Body of pancreas (tissue), 4 donors: ENCODE data around the gene TMEM151B. TPM values are rescaled to one million over a fixed set of nuclear protein-coding genes. Genes with fewer than 3 reads are reported as not detected.

ENCODE experiments used
- ATAC-seq: fragments of 150-250 bp; one replicate; pipeline ENCODE4 v1.9.1; 2016
- DNase-seq, 4 donors: peaks; one replicate each; pipeline ENCODE4 v3.0.0-alpha.2; 2019
- H3K27ac ChIP-seq, 4 donors: fragments of 200-600 bp; sonication (generic); 1 replicate in 3 of 4; 2 replicates in 1 of 4; pipeline versions ENCODE4 v1.5.1 to v1.6.1; 2016 to 2019; ENCODE audit warnings: mild to moderate bottlenecking in 1 of 4, mixed read lengths in 1 of 4, moderate library complexity in 1 of 4
- H3K27me3 ChIP-seq, 2 donors: fragments of 200-600 bp; sonication (generic); one replicate each; pipeline ENCODE4 v1.6.0; 2016; ENCODE audit warnings: mild to moderate bottlenecking in 1 of 2
- H3K36me3 ChIP-seq, 2 donors: fragments of 200-600 bp; sonication (generic); replicated peaks in 1 of 2; 2 replicates each; pipeline ENCODE4 v1.5.1; 2016; ENCODE audit warnings: low read depth in 2 of 2; ENCODE audit not compliant: insufficient read depth in 1 of 2
- H3K4me1 ChIP-seq: fragments of 200-600 bp; sonication (generic); one replicate; pipeline ENCODE4 v1.6.0; 2016
- H3K4me3 ChIP-seq, 2 donors: fragments of 200-600 bp; sonication (generic); 1 replicate in 1 of 2; 2 replicates in 1 of 2; pipeline ENCODE4 v1.5.1; 2016 to 2019
- H3K9me3 ChIP-seq, 3 donors: fragments of 200-600 bp; sonication (generic); 1 replicate in 2 of 3; 2 replicates in 1 of 3; pipeline ENCODE4 v1.5.1; 2016
- CTCF ChIP-seq, 7 experiments: fragments of 450-650 bp in 4 of 7; fragments of 200-600 bp in 3 of 7; sonication (generic) in 3 of 7; IDR thresholded peaks; one replicate each; pipeline ENCODE4 v1.5.1; 2016 to 2019; ENCODE audit warnings: antibody characterized with exemption in 7 of 7
- POLR2A ChIP-seq, 3 donors: fragments of 450-650 bp; IDR thresholded peaks; one replicate each; pipeline ENCODE4 v1.6.1; 2016; ENCODE audit warnings: antibody characterized with exemption in 3 of 3, mild to moderate bottlenecking in 2 of 3
- WGBS, 2 donors: methylation state at CpG; one replicate each; pipeline ENCODE4 v1.1.5; 2017; 5-methylcytosine and 5-hydroxymethylcytosine counted together
- intact Hi-C: fragments of 100-400 bp; cut with DNase I; formaldehyde crosslinking; loops from one replicate; pipeline ENCODE4 v1.15.1; 2023
- microRNA counts, 2 donors: library from miRNA; unstranded; fragments of <30 nt; microRNA quantifications; one replicate each; lab custom pipeline; 2017
- total RNA-seq, 2 donors: library from RNA; depleted of rRNA; stranded (reverse); fragments of >200 nt; gene quantifications; one replicate each; pipeline ENCODE4 v1.1.0, GENCODE V29; 2016

TMEM151B gene
- total RNA-seq, 2 donors from 2014 or later, result under 0.01 to 0.66 TPM

- no peaks in the 10 kb centered on the region for H3K27me3 ChIP-seq
- no peaks in the 10 kb centered on the region for H3K4me1 ChIP-seq
- ATAC-seq, result no peak
- TF ChIP-seq CTCF (IDR thresholded peaks at IDR 0.05) (no peak), POLR2A (IDR thresholded peaks at IDR 0.05) (no peak)
- no peak overlapping the region for H3K4me3 ChIP-seq
- H3K27ac ChIP-seq, result no peak overlapping the region
- no peaks in the 10 kb centered on the region for H3K36me3 ChIP-seq
- no peak for DNase-seq
- no peaks in the 10 kb centered on the region for H3K9me3 ChIP-seq
- intact Hi-C loops, result no loop called here
- WGBS, 2 donors, result 68 to 86% methylated on average over 4 of the region's 4 CpGs
Measured at GRCh38 chr6:44352259-44352658, 82.0 kb downstream of the TMEM151B start.

- H3K27ac ChIP-seq, result no peak overlapping the region
- H3K36me3 ChIP-seq, result no peaks in the 10 kb centered on the region
- DNase-seq (no peak), ATAC-seq (no peak)
- no peaks in the 10 kb centered on the region for H3K27me3 ChIP-seq
- H3K4me1 ChIP-seq, result no peaks in the 10 kb centered on the region
- intact Hi-C loops, result no loop called here
- WGBS, 2 donors, result 72 to 74% methylated on average over 2 of the region's 2 CpGs
- no peak overlapping the region for H3K4me3 ChIP-seq
- H3K9me3 ChIP-seq, result no peaks in the 10 kb centered on the region
- no peak for TF ChIP-seq CTCF (IDR thresholded peaks at IDR 0.05)
- TF ChIP-seq POLR2A (IDR thresholded peaks at IDR 0.05), result no peak
Measured at GRCh38 chr6:44353336-44353735, 83.1 kb downstream of the TMEM151B start.

- ATAC-seq (no peak), DNase-seq (no peak)
- H3K4me3 ChIP-seq, result no peak overlapping the region
- WGBS, 2 donors, result 68 to 77% methylated on average over 4 of the region's 4 CpGs
- TF ChIP-seq CTCF (IDR thresholded peaks at IDR 0.05), result no peak
- no peak for TF ChIP-seq POLR2A (IDR thresholded peaks at IDR 0.05)
- intact Hi-C loops, result no loop called here
- H3K27ac ChIP-seq, result no peak overlapping the region
- no peaks in the 10 kb centered on the region for H3K9me3 ChIP-seq
- H3K27me3 ChIP-seq, result no peaks in the 10 kb centered on the region
- no peaks in the 10 kb centered on the region for H3K36me3 ChIP-seq
- no peaks in the 10 kb centered on the region for H3K4me1 ChIP-seq
Measured at GRCh38 chr6:44355640-44356039, 85.4 kb downstream of the TMEM151B start.

GRCh38 chr6:44356487-44356886 lies 86.2 kb downstream of the TMEM151B start:
- Histone ChIP-seq H3K4me3 (no peak overlapping the region), H3K27me3 (no peaks in the 10 kb centered on the region), H3K9me3 (no peaks in the 10 kb centered on the region), H3K36me3 (no peaks in the 10 kb centered on the region), H3K27ac (no peak overlapping the region), H3K4me1 (no peaks in the 10 kb centered on the region)
- ATAC-seq, result no peak
- DNase-seq, result no peak
- 35 to 47% methylated on average over 1 of the region's 1 CpG for WGBS, 2 donors
- TF ChIP-seq CTCF (IDR thresholded peaks at IDR 0.05), result no peak
- no peak for TF ChIP-seq POLR2A (IDR thresholded peaks at IDR 0.05)
- intact Hi-C loops, result no loop called here

MicroRNA genes within 50 kb of the gene (microRNA counts, 767-probe panel; counts per million panel counts)
- microRNA hsa-miR-4647 (lab: Ali Mortazavi, UCI), result 0 to 736 counts per million in 2 donors

Other genes with a start within 250 kb of the TMEM151B start
- 10 to 100 TPM; 14.8 to 20.8 TPM for gene MRPL14, start 143.0 kb upstream of the TMEM151B start, total RNA-seq
- 10 to 100 TPM in 1 of 2 donors, 1 to 10 TPM in 1; 7.6 to 11.9 TPM for gene TMEM63B, start 142.9 kb upstream of the TMEM151B start, total RNA-seq
- under 1 TPM in 1 of 2 donors, not detected in 1; 0.66 TPM for gene CAPN11, start 111.6 kb upstream of the TMEM151B start, total RNA-seq
- gene MYMX, start 53.5 kb upstream of the TMEM151B start, total RNA-seq, result 1 to 10 TPM in 1 of 2 donors, not detected in 1; 4.2 TPM
- gene SLC29A1, start 46.9 kb upstream of the TMEM151B start, total RNA-seq, result 10 to 100 TPM; 44.8 to 90.3 TPM
- 100 to 1,000 TPM; 269 to 441 TPM for gene HSP90AB1, start 23.3 kb upstream of the TMEM151B start, total RNA-seq
- 10 to 100 TPM; 31.1 to 33.9 TPM for gene SLC35B2, start 12.9 kb upstream of the TMEM151B start, total RNA-seq
- gene NFKBIE, start 4.9 kb upstream of the TMEM151B start, total RNA-seq, result 10 to 100 TPM; 18.9 to 68.6 TPM
- 10 to 100 TPM in 1 of 2 donors, 1 to 10 TPM in 1; 9.6 to 17.8 TPM for gene AARS2, start 42.9 kb downstream of the TMEM151B start, total RNA-seq
- not detected for gene SPATS1, start 72.2 kb downstream of the TMEM151B start, total RNA-seq
- 10 to 100 TPM; 10.2 to 11.2 TPM for gene CDC5L, start 117.3 kb downstream of the TMEM151B start, total RNA-seq